Subcutaneous abdominal adipose tissue (tissue), 5 donors: ENCODE measurements around the gene RALGPS1.
A peak's percentile ranks its signal among the peaks of the same experiment; 100 is the strongest.
"Not testable (repeated sequence)": the region's sequence is repeated elsewhere in the genome, so short reads cannot be mapped to it uniquely, and the experiment has no call there.

Source experiments
- H3K27ac ChIP-seq: one replicate; pipeline ENCODE4 v1.7.0; 2013; ENCODE audit warnings: low read depth, mild to moderate bottlenecking, inconsistent platforms, low read length, moderate library complexity
- H3K27me3 ChIP-seq, 5 donors: one replicate each; pipeline ENCODE4 v1.7.0; 2013; ENCODE audit warnings: low read length in 5 of 5, inconsistent platforms in 1 of 5; ENCODE audit not compliant: control insufficient read depth in 5 of 5, insufficient read depth in 4 of 5
- H3K36me3 ChIP-seq, 5 donors: one replicate each; pipeline ENCODE4 v1.7.0; 2013; ENCODE audit warnings: low read length in 5 of 5; ENCODE audit not compliant: control insufficient read depth in 5 of 5, insufficient read depth in 5 of 5
- H3K4me1 ChIP-seq, 5 donors: one replicate each; pipeline ENCODE4 v1.7.0; 2013; ENCODE audit warnings: low read length in 5 of 5, mild to moderate bottlenecking in 3 of 5, moderate library complexity in 1 of 5; ENCODE audit not compliant: control insufficient read depth in 5 of 5, insufficient read depth in 5 of 5
- H3K4me3 ChIP-seq, 5 donors: one replicate each; pipeline ENCODE4 v1.7.0; 2013; ENCODE audit warnings: low read length in 5 of 5, low read depth in 1 of 5
- H3K9ac ChIP-seq, 5 donors: one replicate each; pipeline ENCODE4 v1.7.0; 2013; ENCODE audit warnings: low read length in 5 of 5, mild to moderate bottlenecking in 4 of 5, moderate library complexity in 3 of 5
- H3K9me3 ChIP-seq, 5 donors: one replicate each; pipeline ENCODE4 v1.7.0; 2013; ENCODE audit warnings: low read length in 5 of 5; ENCODE audit not compliant: control insufficient read depth in 5 of 5
- donor health status: healthy.
- donor health status: healthy.
- donor health status: healthy.
- donor health status: healthy.
- donor health status: healthy.

RALGPS1 gene

GRCh38 chr9:127140842-127141675 is 226.5 kb downstream of the RALGPS1 start:
- Histone ChIP-seq H3K9ac (peak overlapping the region in 1 of 5 donors; percentile 17), H3K36me3 (no peaks in the 10 kb centered on the region), H3K4me1 (peaks cover 0 to 22% (median 12%) of the 10 kb centered on the region in 5 donors), H3K9me3 (no peaks in the 10 kb centered on the region), H3K4me3 (no peak overlapping the region), H3K27ac (no peak overlapping the region), H3K27me3 (no peaks in the 10 kb centered on the region)

DNA sequence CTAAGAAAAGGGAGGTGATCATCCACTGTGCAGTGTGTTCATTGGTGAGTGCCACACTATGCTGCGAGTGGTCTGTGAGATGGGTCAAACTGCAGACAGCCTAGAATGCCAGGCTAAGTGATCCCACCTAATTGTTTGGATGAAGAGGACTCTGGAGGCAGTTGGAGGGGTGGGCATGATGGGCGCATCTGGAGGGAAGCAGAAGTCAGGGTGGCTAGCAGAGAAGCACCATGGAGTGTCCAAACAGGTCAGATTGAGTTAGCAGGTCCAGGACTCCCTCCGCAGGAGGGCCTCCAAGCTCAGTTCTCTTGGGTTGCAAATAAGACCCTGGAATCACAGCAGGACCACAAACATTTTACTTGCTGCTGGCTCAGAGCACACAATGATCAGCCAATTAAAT is 227.7 kb downstream of the RALGPS1 start:
- no peak overlapping the region for H3K9ac ChIP-seq
- no peaks in the 10 kb centered on the region for H3K27me3 ChIP-seq
- H3K4me1 ChIP-seq: peaks cover 0 to 22% (median 9%) of the 10 kb centered on the region in 5 donors
- no peaks in the 10 kb centered on the region for H3K9me3 ChIP-seq
- H3K4me3 ChIP-seq: no peak overlapping the region
- no peaks in the 10 kb centered on the region for H3K36me3 ChIP-seq
- H3K27ac ChIP-seq: no peak overlapping the region

GRCh38 chr9:127142931-127143464 is 228.4 kb downstream of the RALGPS1 start:
- Histone ChIP-seq H3K27ac (no peak overlapping the region), H3K9ac (no peak overlapping the region), H3K36me3 (no peaks in the 10 kb centered on the region), H3K4me1 (peaks cover 0 to 22% (median 9%) of the 10 kb centered on the region in 5 donors), H3K4me3 (no peak overlapping the region), H3K9me3 (no peaks in the 10 kb centered on the region), H3K27me3 (no peaks in the 10 kb centered on the region)

GRCh38 chr9:127143920-127144465 is 229.4 kb downstream of the RALGPS1 start:
- H3K4me3 ChIP-seq: no peak overlapping the region
- no peaks in the 10 kb centered on the region for H3K27me3 ChIP-seq
- no peak overlapping the region for H3K27ac ChIP-seq
- H3K36me3 ChIP-seq: no peaks in the 10 kb centered on the region
- peaks cover 0 to 22% (median 9%) of the 10 kb centered on the region in 5 donors for H3K4me1 ChIP-seq
- H3K9me3 ChIP-seq: no peaks in the 10 kb centered on the region
- no peak overlapping the region for H3K9ac ChIP-seq

DNA sequence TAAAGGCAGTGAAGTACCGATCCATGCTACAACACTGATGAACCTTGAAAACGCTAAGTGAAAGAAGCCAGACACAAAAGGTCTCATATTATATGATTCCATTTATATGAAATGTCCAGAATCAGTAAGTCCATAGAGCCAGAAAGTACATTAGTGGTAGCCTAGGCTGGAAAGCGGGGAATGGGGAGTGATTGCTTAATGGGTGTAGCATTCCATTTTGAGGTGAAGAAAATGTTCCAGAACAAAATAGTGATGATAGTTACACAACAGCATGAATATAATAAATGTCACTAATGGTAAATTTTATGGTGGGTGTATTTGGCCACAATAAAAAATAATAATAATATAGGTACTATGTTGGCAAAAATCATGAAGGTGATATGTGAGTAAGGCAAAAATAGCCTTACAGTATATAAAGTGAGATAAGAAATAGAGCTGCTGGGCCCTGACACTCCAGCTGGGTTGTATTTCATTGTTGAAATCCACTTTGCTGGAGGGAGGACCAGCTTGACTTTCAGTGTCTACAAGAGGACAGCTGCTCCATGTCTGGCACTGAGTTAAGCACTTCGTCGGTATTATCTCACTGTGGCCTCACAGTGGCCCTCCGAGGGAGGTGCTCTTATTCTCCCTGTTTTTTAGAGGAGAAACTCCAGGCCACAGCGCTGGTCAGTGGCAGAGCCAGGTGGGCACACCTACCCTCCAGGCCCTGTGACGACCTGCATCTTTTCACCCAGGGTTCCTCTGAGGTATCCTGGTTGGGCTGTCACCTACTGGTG is 230.3 kb downstream of the RALGPS1 start:
- no peak overlapping the region for H3K9ac ChIP-seq
- H3K27ac ChIP-seq: no peak overlapping the region
- peaks cover 0 to 22% (median 9%) of the 10 kb centered on the region in 5 donors for H3K4me1 ChIP-seq
- no peaks in the 10 kb centered on the region for H3K36me3 ChIP-seq
- H3K4me3 ChIP-seq: no peak overlapping the region
- H3K27me3 ChIP-seq: no peaks in the 10 kb centered on the region
- H3K9me3 ChIP-seq: no peaks in the 10 kb centered on the region

- H3K9me3 ChIP-seq, H3K27ac ChIP-seq, H3K4me3 ChIP-seq, H3K27me3 ChIP-seq, H3K9ac ChIP-seq, H3K36me3 ChIP-seq: not testable (repeated sequence)
- H3K4me1 ChIP-seq: peaks cover 0 to 14% (median 4%) of the 10 kb centered on the region in 5 donors
Observed at GRCh38 chr9:127146841-127147240, 232.3 kb downstream of the RALGPS1 start.

- Histone ChIP-seq H3K27ac (no peak overlapping the region), H3K27me3 (no peaks in the 10 kb centered on the region), H3K36me3 (no peaks in the 10 kb centered on the region)
Observed at GRCh38 chr9:127147251-127147650, 232.7 kb downstream of the RALGPS1 start.

GRCh38 chr9:127148014-127148413 is 233.4 kb downstream of the RALGPS1 start:
- Histone ChIP-seq H3K4me1 (peaks cover 0 to 10% (median 3%) of the 10 kb centered on the region in 5 donors), H3K36me3 (no peaks in the 10 kb centered on the region), H3K9ac (no peak overlapping the region), H3K4me3 (no peak overlapping the region), H3K27me3 (no peaks in the 10 kb centered on the region), H3K27ac (no peak overlapping the region), H3K9me3 (no peaks in the 10 kb centered on the region)

More at GRCh38 chr9:127147251-127147650, 232.7 kb downstream of the RALGPS1 start:
- H3K9ac ChIP-seq: no peak overlapping the region
- H3K9me3 ChIP-seq: no peaks in the 10 kb centered on the region
- no peak overlapping the region for H3K4me3 ChIP-seq
- H3K4me1 ChIP-seq: peaks cover 0 to 12% (median 4%) of the 10 kb centered on the region in 5 donors

- no peak overlapping the region for H3K4me3 ChIP-seq
- no peak overlapping the region for H3K27ac ChIP-seq
Observed at GRCh38 chr9:127149010-127149409, 234.4 kb downstream of the RALGPS1 start.

More at GRCh38 chr9:127149010-127149409, 234.4 kb downstream of the RALGPS1 start:
- Histone ChIP-seq H3K9ac (no peak overlapping the region), H3K27me3 (no peaks in the 10 kb centered on the region), H3K36me3 (no peaks in the 10 kb centered on the region), H3K9me3 (no peaks in the 10 kb centered on the region), H3K4me1 (peaks cover 0 to 10% (median 5%) of the 10 kb centered on the region in 5 donors)
